ENCODE data around the gene C1QTNF1.

GRCh38 chr17:79066963-79067362 is 43.0 kb downstream of the C1QTNF1 start:
- no peak for TF ChIP-seq ZNF274 (IDR thresholded peaks at IDR 0.05; ENCODE audit: low read depth, low read length)
- no peak for TF ChIP-seq YY1 (IDR thresholded peaks at IDR 0.05; ENCODE audit: insufficient read depth, insufficient read length)

All from NT2/D1 (cell line).